Common myeloid progenitor, CD34-positive (primary cell): ENCODE results near the gene SAFB.

Experiments
- CTCF ChIA-PET: fragments of 350-600 bp; sonication (Branson Sonifier 250); formaldehyde crosslinking; loops from one replicate; lab custom pipeline; 2021; ENCODE audit warnings: antibody characterized with exemption; lab: Charles Lee
- POLR2A ChIA-PET: fragments of 350-600 bp; sonication (Branson Sonifier 250); formaldehyde crosslinking; loops from one replicate; lab custom pipeline; 2021; ENCODE audit warnings: antibody characterized with exemption; lab: Charles Lee
- DNase-seq, 3 donors: peaks; one replicate each; pipeline versions ENCODE4 v3.0.0 to v3.0.0-alpha.2; 2013
- H3K27ac ChIP-seq, 2 experiments: 1 replicate in 1 of 2; 2 replicates in 1 of 2; pipeline ENCODE4 v1.7.0; 2013; ENCODE audit warnings: inconsistent platforms in 2 of 2, low read length in 2 of 2, mild to moderate bottlenecking in 2 of 2, low read depth in 1 of 2, moderate library complexity in 1 of 2; ENCODE audit not compliant: severe bottlenecking in 2 of 2, insufficient read depth in 1 of 2, poor library complexity in 1 of 2
- H3K27me3 ChIP-seq, 5 experiments: replicated peaks in 2 of 5; 1 replicate in 3 of 5; 2 replicates in 2 of 5; pipeline versions ENCODE4 v1.6.1 to v1.7.0; 2013; ENCODE audit warnings: low read length in 4 of 5, mild to moderate bottlenecking in 2 of 5, moderate library complexity in 2 of 5, inconsistent platforms in 1 of 5; ENCODE audit not compliant: insufficient read depth in 5 of 5, control insufficient read depth in 4 of 5
- H3K36me3 ChIP-seq, 4 experiments: 1 replicate in 2 of 4; 2 replicates in 2 of 4; pipeline versions ENCODE4 v1.6.1 to v1.7.0; 2013; ENCODE audit warnings: low read length in 3 of 4, control low read depth in 1 of 4, mild to moderate bottlenecking in 1 of 4; ENCODE audit not compliant: control insufficient read depth in 4 of 4, insufficient read depth in 4 of 4
- H3K4me1 ChIP-seq, 4 experiments: 1 replicate in 3 of 4; 2 replicates in 1 of 4; pipeline versions ENCODE4 v1.6.1 to v1.7.1; 2013; ENCODE audit warnings: low read length in 3 of 4, mild to moderate bottlenecking in 3 of 4, control low read depth in 1 of 4, inconsistent platforms in 1 of 4, moderate library complexity in 1 of 4; ENCODE audit not compliant: control insufficient read depth in 4 of 4, insufficient read depth in 4 of 4; ENCODE audit errors: control extremely low read depth in 1 of 4
- H3K4me3 ChIP-seq, 7 experiments: 1 replicate in 4 of 7; 2 replicates in 3 of 7; pipeline versions ENCODE4 v1.5.1 to v1.7.0; 2013; ENCODE audit warnings: mild to moderate bottlenecking in 7 of 7, low read length in 6 of 7, moderate library complexity in 6 of 7, inconsistent platforms in 2 of 7, low read depth in 2 of 7, control low read depth in 1 of 7; ENCODE audit not compliant: insufficient read depth in 4 of 7, control insufficient read depth in 1 of 7; ENCODE audit errors: extremely low read depth in 1 of 7
- H3K9me3 ChIP-seq, 5 experiments: 1 replicate in 4 of 5; 2 replicates in 1 of 5; pipeline versions ENCODE4 v1.6.1 to v1.7.1; 2013; ENCODE audit warnings: low read length in 4 of 5, mild to moderate bottlenecking in 2 of 5, inconsistent platforms in 1 of 5, low read depth in 1 of 5, moderate library complexity in 1 of 5; ENCODE audit not compliant: control insufficient read depth in 4 of 5, insufficient read depth in 2 of 5; ENCODE audit errors: control extremely low read depth in 1 of 5
- WGBS: methylation state at CpG from one replicate; pipeline ENCODE4 v1.1.5; 2013; ENCODE audit not compliant: insufficient coverage; 5-methylcytosine and 5-hydroxymethylcytosine counted together

SAFB gene

DNA sequence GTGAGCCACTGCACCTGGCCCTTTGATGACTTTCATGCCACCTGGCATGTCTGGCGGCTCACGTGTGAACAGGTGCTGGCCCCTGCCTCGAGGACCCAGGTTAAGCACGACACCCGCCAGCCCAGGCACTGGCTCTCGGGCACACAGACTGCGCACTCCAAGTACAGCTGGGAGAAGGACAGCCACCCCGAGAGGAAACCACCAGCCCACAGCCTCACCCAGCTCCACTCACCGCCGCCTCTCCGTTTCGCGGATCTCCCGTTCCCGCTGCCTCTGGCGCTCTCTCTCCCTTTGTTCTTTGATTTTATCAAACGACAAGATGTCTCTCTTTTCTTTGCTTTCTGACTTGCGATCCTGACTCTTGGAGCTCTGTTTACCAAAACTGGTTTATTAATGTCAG lies 27.8 kb upstream of the SAFB start:
- peak in 1 of 3 donors; percentile 15 for DNase-seq
- H3K4me3 ChIP-seq: no peak overlapping the region
- H3K4me1 ChIP-seq: no peaks in the 10 kb centered on the region
- H3K36me3 ChIP-seq: peaks cover 45 to 96% (median 93%) of the 10 kb centered on the region in 4 experiments
- 94% methylated on average over 18 of the region's 18 CpGs for WGBS
- no peaks in the 10 kb centered on the region for H3K27me3 ChIP-seq
- H3K27ac ChIP-seq: no peak overlapping the region
- ChIA-PET POLR2A (interaction anchor here (0.6 kb wide), 1 partner anchor 109 kb away, joined by 3 read pairs; no protein-coding TSS in a partner anchor), CTCF (interaction anchor here (1.5 kb wide), 1 partner anchor 16 kb away, joined by 4 read pairs; no protein-coding TSS in a partner anchor)
- H3K9me3 ChIP-seq: no peaks in the 10 kb centered on the region

- ChIA-PET POLR2A (no interaction called here), CTCF (interaction anchor here (1.2 to 1.5 kb wide), 3 partner anchors 10 to 117 kb away, joined by 3 to 4 read pairs (median 4); no protein-coding TSS in a partner anchor)
- H3K9me3 ChIP-seq: no peaks in the 10 kb centered on the region
- peaks cover 47 to 96% (median 92%) of the 10 kb centered on the region in 4 experiments for H3K36me3 ChIP-seq
- H3K4me3 ChIP-seq: no peak overlapping the region
- 99% methylated on average over 9 of the region's 9 CpGs for WGBS
- H3K27me3 ChIP-seq: no peaks in the 10 kb centered on the region
- no peaks in the 10 kb centered on the region for H3K4me1 ChIP-seq
- H3K27ac ChIP-seq: no peak overlapping the region
- no peak for DNase-seq
Observed at GRCh38 chr19:5595745-5596144, 27.1 kb upstream of the SAFB start.

DNA sequence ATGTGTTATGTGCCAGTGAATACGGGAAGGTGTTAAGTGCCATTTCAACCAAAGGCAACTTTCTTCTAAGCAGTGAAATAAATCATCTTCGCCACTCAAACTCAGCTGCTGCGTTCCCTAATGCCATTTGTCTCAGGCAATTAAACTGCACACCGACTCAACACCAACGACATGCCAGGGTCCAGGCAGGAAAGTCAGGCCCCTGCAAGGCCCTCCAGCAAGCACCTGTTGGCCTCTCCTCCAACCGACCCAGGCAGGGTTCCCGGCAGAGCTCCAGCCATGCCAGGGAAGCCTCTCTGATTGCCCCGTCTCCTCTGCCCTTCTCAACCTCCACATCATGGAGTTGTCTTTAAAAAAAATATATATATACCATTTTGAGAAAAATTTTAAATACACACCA lies 22.1 kb upstream of the SAFB start:
- Histone ChIP-seq H3K36me3 (peaks cover 35 to 92% (median 86%) of the 10 kb centered on the region in 4 experiments), H3K27me3 (no peaks in the 10 kb centered on the region), H3K27ac (no peak overlapping the region), H3K9me3 (no peaks in the 10 kb centered on the region), H3K4me1 (no peaks in the 10 kb centered on the region), H3K4me3 (no peak overlapping the region)
- ChIA-PET CTCF (interaction anchor here (1.1 kb wide), 1 partner anchor 10 kb away, joined by 3 read pairs; no protein-coding TSS in a partner anchor), POLR2A (no interaction called here)
- no peak for DNase-seq
- 93% methylated on average over 4 of the region's 8 CpGs for WGBS

DNA sequence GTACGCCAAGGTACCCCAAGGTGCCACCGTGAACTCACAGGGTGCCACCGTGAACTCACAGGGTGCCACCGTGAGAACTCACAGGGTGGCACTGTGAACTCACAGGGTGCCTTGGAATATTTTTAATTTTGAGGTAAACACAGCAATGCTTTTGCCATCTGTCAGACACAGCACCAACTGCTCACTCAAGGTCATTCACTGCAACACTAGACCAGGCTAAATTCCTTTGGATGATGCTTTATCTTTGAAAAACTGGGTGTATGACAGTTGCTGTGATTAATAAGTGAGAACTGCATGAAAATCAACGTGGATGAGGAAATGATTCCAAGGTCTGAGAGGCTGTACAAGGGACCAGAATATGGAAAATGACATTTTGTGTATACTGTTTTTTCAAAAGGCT lies 19.3 kb upstream of the SAFB start:
- DNase-seq: no peak
- 86% methylated on average over 5 of the region's 5 CpGs for WGBS
- no peaks in the 10 kb centered on the region for H3K9me3 ChIP-seq

DNA sequence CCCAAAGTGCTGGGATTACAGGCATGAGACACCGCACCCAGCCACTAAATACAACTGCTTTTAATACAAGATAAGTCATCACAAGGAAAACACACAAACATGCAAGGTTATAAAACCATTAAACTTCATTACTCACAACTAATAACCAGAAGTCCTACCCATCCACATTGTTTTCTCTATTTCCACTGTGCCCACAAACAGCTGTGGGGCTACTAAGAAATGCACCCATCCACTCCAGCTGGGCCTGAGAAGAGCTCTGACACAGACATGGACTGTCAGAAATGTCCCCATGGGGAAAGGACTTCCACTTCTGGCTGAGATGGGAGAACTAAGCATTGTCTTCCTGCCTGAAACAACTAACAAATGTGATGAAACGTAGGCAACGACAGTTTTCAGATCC lies 17.5 kb upstream of the SAFB start:
- ChIA-PET POLR2A (no interaction called here), CTCF (interaction anchor here (0.9 to 1.1 kb wide), 2 partner anchors 9 to 26 kb away, joined by 3 to 4 read pairs; no protein-coding TSS in a partner anchor)
- H3K27me3 ChIP-seq: no peaks in the 10 kb centered on the region
- no peaks in the 10 kb centered on the region for H3K4me1 ChIP-seq
- peaks cover 20 to 91% (median 73%) of the 10 kb centered on the region in 4 experiments for H3K36me3 ChIP-seq
- no peak overlapping the region for H3K4me3 ChIP-seq
- H3K9me3 ChIP-seq: no peaks in the 10 kb centered on the region
- no peak overlapping the region for H3K27ac ChIP-seq
- DNase-seq: no peak
- 93% methylated on average over 3 of the region's 3 CpGs for WGBS

More for the DNA sequence above, 19.3 kb upstream of the SAFB start:
- ChIA-PET CTCF (no interaction called here), POLR2A (no interaction called here)
- Histone ChIP-seq H3K27me3 (no peaks in the 10 kb centered on the region), H3K4me3 (no peak overlapping the region), H3K4me1 (no peaks in the 10 kb centered on the region), H3K27ac (no peak overlapping the region), H3K36me3 (peaks cover 30 to 91% (median 80%) of the 10 kb centered on the region in 4 experiments)

- DNase-seq: no peak
- Histone ChIP-seq H3K9me3 (no peaks in the 10 kb centered on the region), H3K27ac (no peak overlapping the region), H3K27me3 (no peaks in the 10 kb centered on the region), H3K4me3 (no peak overlapping the region), H3K36me3 (peaks cover 17 to 86% (median 70%) of the 10 kb centered on the region in 4 experiments), H3K4me1 (no peaks in the 10 kb centered on the region)
- ChIA-PET POLR2A (interaction anchor here (0.6 to 0.9 kb wide), 2 partner anchors 14 to 21 kb away, joined by 3 read pairs; no protein-coding TSS in a partner anchor), CTCF (interaction anchor here (1.0 kb wide), 1 partner anchor 14 kb away, joined by 3 read pairs; no protein-coding TSS in a partner anchor)
- WGBS: 93% methylated on average over 12 of the region's 16 CpGs
Observed at GRCh38 chr19:5607318-5608275, 15.3 kb upstream of the SAFB start.
